ENCODE data around the gene CECR2.

DNA sequence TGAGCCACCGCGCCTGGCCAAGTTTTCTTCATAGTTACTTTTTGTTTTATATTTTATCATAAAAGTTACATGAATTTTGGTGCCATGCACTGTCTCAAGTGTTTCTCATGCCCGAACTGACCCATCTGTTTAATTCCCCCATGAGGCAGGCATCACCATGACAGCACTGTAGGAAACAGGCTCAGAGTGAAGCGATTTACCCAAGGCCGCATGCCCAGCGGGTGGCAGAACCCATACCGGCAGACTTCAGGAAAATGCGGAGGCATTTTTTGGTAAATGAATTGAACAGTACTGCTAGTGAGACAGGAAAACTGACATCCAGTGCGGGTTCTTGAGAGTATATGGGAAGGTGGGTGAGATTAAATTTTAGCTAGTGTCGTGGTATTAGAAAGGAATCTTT is 19.0 kb downstream of the CECR2 start:
- TF ChIP-seq SUZ12 (IDR thresholded peaks at IDR 0.05), result no peak
- TF ChIP-seq NFRKB (IDR thresholded peaks at IDR 0.05), result no peak
- no peak for TF ChIP-seq ZNF384 (IDR thresholded peaks at IDR 0.05)
- no peak for TF ChIP-seq HDGF (IDR thresholded peaks at IDR 0.05; ENCODE audit: borderline replicate concordance)
- no peak for TF ChIP-seq BHLHE40 (IDR thresholded peaks at IDR 0.05; ENCODE audit: borderline replicate concordance)
- TF ChIP-seq SP1 (IDR thresholded peaks at IDR 0.05), result no peak
- no peak for TF ChIP-seq LEF1 (IDR thresholded peaks at IDR 0.05; ENCODE audit: borderline replicate concordance)
- no peak for TF ChIP-seq PKNOX1 (IDR thresholded peaks at IDR 0.05)
